Subcutaneous abdominal adipose tissue (tissue), 5 donors: ENCODE results near the gene ATP11A.

Experiments used
- H3K27ac ChIP-seq: one replicate; pipeline ENCODE4 v1.7.0; 2013; ENCODE audit warnings: low read depth, mild to moderate bottlenecking, inconsistent platforms, low read length, moderate library complexity
- H3K27me3 ChIP-seq, 5 donors: one replicate each; pipeline ENCODE4 v1.7.0; 2013; ENCODE audit warnings: low read length in 5 of 5, inconsistent platforms in 1 of 5; ENCODE audit not compliant: control insufficient read depth in 5 of 5, insufficient read depth in 4 of 5
- H3K36me3 ChIP-seq, 5 donors: one replicate each; pipeline ENCODE4 v1.7.0; 2013; ENCODE audit warnings: low read length in 5 of 5; ENCODE audit not compliant: control insufficient read depth in 5 of 5, insufficient read depth in 5 of 5
- H3K4me1 ChIP-seq, 5 donors: one replicate each; pipeline ENCODE4 v1.7.0; 2013; ENCODE audit warnings: low read length in 5 of 5, mild to moderate bottlenecking in 3 of 5, moderate library complexity in 1 of 5; ENCODE audit not compliant: control insufficient read depth in 5 of 5, insufficient read depth in 5 of 5
- H3K4me3 ChIP-seq, 5 donors: one replicate each; pipeline ENCODE4 v1.7.0; 2013; ENCODE audit warnings: low read length in 5 of 5, low read depth in 1 of 5
- H3K9ac ChIP-seq, 5 donors: one replicate each; pipeline ENCODE4 v1.7.0; 2013; ENCODE audit warnings: low read length in 5 of 5, mild to moderate bottlenecking in 4 of 5, moderate library complexity in 3 of 5
- H3K9me3 ChIP-seq, 5 donors: one replicate each; pipeline ENCODE4 v1.7.0; 2013; ENCODE audit warnings: low read length in 5 of 5; ENCODE audit not compliant: control insufficient read depth in 5 of 5
- donor health status: healthy.
- donor health status: healthy.
- donor health status: healthy.
- donor health status: healthy.
- donor health status: healthy.

The ATP11A gene

DNA sequence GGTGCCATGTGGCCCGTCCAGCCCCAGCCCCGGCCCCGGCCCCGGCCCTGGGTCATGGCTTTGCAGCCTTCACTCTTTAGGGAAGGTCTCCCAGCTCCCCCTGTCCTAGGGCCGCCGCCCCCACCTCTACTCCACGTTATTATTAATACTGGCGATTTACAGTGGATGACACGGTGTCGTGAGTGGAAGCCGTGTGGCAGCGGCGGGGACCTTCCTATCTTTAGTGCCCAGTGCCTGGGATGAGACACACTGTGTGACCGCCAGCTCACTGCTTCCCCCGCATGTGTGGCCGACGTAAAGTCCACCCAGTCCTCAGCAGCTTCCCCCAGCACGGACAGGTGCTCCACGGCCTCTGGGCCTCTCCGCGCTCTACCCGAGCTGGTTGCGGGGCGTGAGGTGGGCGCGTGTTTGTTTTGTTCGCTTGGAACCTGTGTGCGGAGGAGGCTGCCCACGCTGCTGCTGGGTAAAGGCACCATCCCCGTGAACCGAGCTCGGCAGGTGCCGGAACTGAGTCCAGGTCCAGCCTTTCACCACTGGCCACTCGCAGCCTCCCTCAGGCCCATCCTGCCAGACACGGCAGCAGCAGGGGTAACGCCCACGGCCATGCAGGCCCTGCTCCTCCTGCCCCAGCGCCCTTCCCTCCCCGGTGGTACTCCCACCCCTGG, 208.2 kb downstream of the ATP11A start:
- H3K36me3 ChIP-seq, result no peaks in the 10 kb centered on the region
- no peaks in the 10 kb centered on the region for H3K9me3 ChIP-seq
- no peak overlapping the region for H3K9ac ChIP-seq
- H3K4me3 ChIP-seq, result no peak overlapping the region
- H3K4me1 ChIP-seq, result peaks cover 0 to 19% (median 17%) of the 10 kb centered on the region in 5 donors
- H3K27me3 ChIP-seq, result peaks cover 26 to 59% (median 47%) of the 10 kb centered on the region in 5 donors
- no peak overlapping the region for H3K27ac ChIP-seq

DNA sequence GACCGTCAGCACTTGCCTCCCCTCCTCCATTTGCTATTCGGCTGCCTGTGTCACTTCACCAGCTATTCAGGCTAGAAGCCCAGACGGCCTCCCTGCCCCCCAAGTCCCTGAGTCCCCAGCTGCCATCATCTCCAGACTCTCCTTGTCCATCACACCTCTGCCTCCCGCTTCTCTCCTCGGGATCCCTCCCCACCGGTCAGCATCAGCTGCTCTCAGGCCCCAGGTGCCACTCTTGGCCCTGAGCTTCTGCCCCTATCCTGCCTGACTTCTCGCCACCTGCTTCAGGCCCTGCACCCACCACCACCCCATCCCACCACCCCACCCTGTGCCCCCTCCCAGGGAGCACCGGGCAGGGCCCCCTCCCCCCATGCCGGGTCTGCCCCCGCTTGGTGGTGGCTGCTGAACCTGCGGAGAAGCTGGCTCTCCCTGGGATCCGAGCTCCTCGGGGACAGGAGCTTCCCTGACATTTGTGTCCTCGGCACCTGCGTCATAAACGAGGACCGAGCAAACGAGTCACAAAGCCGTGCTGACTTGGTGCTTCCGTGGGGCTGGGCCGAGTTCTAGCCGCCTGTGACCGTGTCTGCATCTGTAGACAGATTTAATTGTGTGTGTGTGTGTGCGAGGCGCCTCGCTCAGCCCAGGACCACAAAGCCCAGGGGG, 208.9 kb downstream of the ATP11A start:
- H3K36me3 ChIP-seq, result no peaks in the 10 kb centered on the region
- H3K27ac ChIP-seq, result no peak overlapping the region
- no peak overlapping the region for H3K4me3 ChIP-seq
- H3K4me1 ChIP-seq, result peaks cover 0 to 13% (median 12%) of the 10 kb centered on the region in 5 donors
- no peak overlapping the region for H3K9ac ChIP-seq
- no peaks in the 10 kb centered on the region for H3K9me3 ChIP-seq
- H3K27me3 ChIP-seq, result peaks cover 22 to 57% (median 47%) of the 10 kb centered on the region in 5 donors

DNA sequence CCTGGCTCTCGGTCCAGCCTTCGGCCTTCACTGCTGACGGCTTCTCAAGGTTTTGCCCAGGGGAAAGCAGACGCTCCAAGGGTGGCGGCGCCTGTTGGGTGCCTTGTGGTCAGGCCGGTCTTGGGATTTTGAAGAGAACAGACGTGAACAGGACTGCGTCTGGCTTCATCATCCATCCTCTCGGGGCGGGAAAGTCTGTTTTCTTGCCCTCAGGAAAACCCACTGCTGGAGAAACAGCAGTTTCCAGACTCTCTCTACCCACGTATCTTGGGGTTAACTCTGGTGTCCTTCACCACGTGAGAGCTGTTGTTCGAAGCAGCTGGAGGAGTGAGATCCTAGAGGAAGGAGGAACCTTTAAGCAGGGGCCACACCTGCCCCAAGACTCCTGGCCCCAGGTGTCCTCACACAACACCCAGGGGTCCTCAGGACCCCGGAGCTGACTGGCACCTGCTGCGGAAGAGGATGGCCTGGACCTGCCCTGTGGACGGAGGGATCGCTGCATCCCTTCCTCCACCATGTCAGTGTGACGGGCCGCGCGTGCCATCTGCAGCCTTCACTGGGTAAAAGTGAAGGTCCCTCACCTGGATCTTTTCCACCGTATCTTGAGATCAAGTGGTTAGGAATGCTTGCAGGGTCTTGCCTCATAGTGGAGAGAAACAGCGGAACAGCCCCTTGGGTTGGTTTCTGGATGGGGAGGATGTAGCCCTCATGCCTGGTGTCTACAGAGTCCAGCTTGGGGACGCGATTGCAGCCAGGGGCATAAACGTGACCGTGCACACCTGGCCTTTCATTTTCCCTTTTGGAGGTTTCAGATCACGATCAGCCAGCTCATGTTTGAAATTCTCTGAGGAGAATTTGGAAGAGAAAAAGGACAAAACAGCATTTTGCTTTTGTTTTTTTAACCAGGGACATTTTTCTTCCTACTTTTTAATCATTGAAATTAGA, 209.7 kb downstream of the ATP11A start:
- H3K9ac ChIP-seq, result no peak overlapping the region
- no peak overlapping the region for H3K4me3 ChIP-seq
- no peak overlapping the region for H3K27ac ChIP-seq
- peaks cover 21 to 58% (median 45%) of the 10 kb centered on the region in 5 donors for H3K27me3 ChIP-seq
- peaks cover 0 to 10% (median 9%) of the 10 kb centered on the region in 5 donors for H3K4me1 ChIP-seq
- H3K9me3 ChIP-seq, result peaks cover 0 to 3% (median 0%) of the 10 kb centered on the region in 5 donors
- no peaks in the 10 kb centered on the region for H3K36me3 ChIP-seq

GRCh38 chr13:112900226-112900600, 210.4 kb downstream of the ATP11A start:
- H3K4me3 ChIP-seq, result no peak overlapping the region
- H3K9ac ChIP-seq, result no peak overlapping the region
- H3K36me3 ChIP-seq, result no peaks in the 10 kb centered on the region
- peaks cover 14 to 52% (median 38%) of the 10 kb centered on the region in 5 donors for H3K27me3 ChIP-seq
- no peak overlapping the region for H3K27ac ChIP-seq
- H3K4me1 ChIP-seq, result peaks cover 0 to 3% (median 3%) of the 10 kb centered on the region in 5 donors
- H3K9me3 ChIP-seq, result peaks cover 0 to 10% (median 4%) of the 10 kb centered on the region in 5 donors

DNA sequence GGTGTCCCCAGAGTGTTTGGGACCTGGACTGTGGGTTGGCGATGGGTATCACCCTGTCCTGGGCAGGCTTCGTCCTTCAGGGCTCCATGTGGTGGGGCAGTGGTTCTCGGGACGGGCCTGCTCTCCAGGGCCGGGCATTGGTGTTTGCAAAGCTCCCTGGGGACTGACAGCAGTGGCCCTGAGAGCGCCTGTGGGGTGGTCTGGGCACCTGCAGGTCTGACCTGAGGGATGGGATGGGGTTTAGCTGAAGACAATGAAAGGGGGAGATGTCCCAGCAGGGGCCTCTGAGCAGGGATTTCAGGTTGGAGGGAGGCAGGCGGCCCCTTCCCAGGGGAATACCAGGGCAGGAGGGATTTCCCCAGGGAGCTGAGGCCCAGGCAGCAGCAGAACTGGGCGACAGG, 210.9 kb downstream of the ATP11A start:
- H3K4me1 ChIP-seq, result no peaks in the 10 kb centered on the region
- peaks cover 0 to 13% (median 6%) of the 10 kb centered on the region in 5 donors for H3K9me3 ChIP-seq
- peaks cover 9 to 47% (median 34%) of the 10 kb centered on the region in 5 donors for H3K27me3 ChIP-seq
- no peak overlapping the region for H3K4me3 ChIP-seq
- H3K27ac ChIP-seq, result no peak overlapping the region
- no peak overlapping the region for H3K9ac ChIP-seq
- H3K36me3 ChIP-seq, result no peaks in the 10 kb centered on the region

DNA sequence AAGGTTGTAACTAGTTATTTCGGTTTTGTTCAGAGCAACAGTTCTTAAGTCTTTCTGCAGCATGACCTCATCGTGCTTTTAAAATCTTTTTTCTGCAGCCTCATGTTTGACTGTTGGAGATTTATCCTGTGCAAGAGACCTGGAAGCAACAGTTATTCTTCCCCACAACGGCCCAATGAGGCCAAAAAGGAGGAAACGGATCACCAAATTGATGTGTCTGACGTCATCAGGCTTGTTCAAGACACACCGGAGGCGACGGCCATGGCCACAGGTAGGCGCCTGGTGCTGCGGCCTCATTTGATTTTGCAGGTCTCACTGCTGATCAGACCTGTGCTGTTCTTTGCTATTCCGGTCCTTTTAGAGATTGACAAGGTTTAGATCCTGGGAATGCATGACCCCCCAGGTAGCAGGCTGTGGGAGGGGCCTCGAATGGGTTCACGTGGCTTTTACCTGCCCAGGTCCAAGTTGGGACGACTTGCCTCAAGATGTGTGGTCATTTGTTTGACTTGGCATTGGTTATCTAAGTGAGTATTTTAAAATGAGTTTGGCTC, 212.3 kb downstream of the ATP11A start:
- no peak overlapping the region for H3K27ac ChIP-seq

GRCh38 chr13:112902669-112903068, 212.8 kb downstream of the ATP11A start:
- no peak overlapping the region for H3K4me3 ChIP-seq
- peaks cover 9 to 48% (median 24%) of the 10 kb centered on the region in 5 donors for H3K27me3 ChIP-seq
- H3K9me3 ChIP-seq, result peaks cover 0 to 15% (median 9%) of the 10 kb centered on the region in 5 donors
- H3K4me1 ChIP-seq, result no peaks in the 10 kb centered on the region
- H3K27ac ChIP-seq, result no peak overlapping the region
- no peaks in the 10 kb centered on the region for H3K36me3 ChIP-seq
- H3K9ac ChIP-seq, result no peak overlapping the region

More for the DNA sequence above, 212.3 kb downstream of the ATP11A start:
- Histone ChIP-seq H3K27me3 (peaks cover 9 to 48% (median 24%) of the 10 kb centered on the region in 5 donors), H3K36me3 (no peaks in the 10 kb centered on the region), H3K9me3 (peaks cover 0 to 15% (median 9%) of the 10 kb centered on the region in 5 donors), H3K9ac (no peak overlapping the region), H3K4me1 (no peaks in the 10 kb centered on the region), H3K4me3 (no peak overlapping the region)

- H3K4me1 ChIP-seq, result no peaks in the 10 kb centered on the region
- no peak overlapping the region for H3K27ac ChIP-seq
- H3K4me3 ChIP-seq, result no peak overlapping the region
- H3K36me3 ChIP-seq, result no peaks in the 10 kb centered on the region
- H3K9ac ChIP-seq, result no peak overlapping the region
- H3K27me3 ChIP-seq, result peaks cover 9 to 47% (median 24%) of the 10 kb centered on the region in 5 donors
- peaks cover 0 to 15% (median 9%) of the 10 kb centered on the region in 5 donors for H3K9me3 ChIP-seq
Observed at GRCh38 chr13:112903071-112903577, 213.3 kb downstream of the ATP11A start.

DNA sequence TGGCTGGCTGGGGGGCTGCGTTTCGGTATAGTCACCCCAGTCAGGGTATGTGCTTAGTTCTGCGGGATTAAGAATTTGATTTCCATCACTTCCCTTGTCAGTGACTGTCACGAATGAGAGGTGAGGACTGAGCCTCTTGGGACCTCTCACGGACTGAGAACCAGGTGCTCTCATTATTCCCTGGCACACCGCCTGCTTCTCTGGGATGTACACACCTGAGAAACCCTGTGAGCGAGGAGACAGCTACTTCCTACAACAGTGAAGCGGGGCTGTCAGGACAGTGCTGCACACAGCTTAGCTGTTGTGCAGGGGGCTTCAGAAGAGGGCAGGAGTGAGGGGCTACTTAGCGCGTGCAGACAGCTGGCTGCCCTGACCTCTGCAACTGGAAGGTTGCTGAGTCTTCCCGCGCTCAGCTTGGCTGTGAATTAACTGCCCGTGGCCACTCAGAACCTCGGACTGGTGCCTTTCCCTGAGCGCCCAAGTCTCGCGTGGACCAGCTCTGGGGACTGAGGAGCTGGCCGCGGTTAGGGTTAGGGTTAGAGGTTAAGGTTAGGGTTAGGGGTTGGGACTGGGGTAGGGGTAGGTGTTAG, 213.9 kb downstream of the ATP11A start:
- no peaks in the 10 kb centered on the region for H3K36me3 ChIP-seq
- H3K9me3 ChIP-seq, result peaks cover 0 to 15% (median 9%) of the 10 kb centered on the region in 5 donors
- peaks cover 9 to 45% (median 19%) of the 10 kb centered on the region in 5 donors for H3K27me3 ChIP-seq
- H3K4me3 ChIP-seq, result no peak overlapping the region
- no peaks in the 10 kb centered on the region for H3K4me1 ChIP-seq
- H3K9ac ChIP-seq, result no peak overlapping the region
- no peak overlapping the region for H3K27ac ChIP-seq
